ENCODE data around the gene PAX5. TPM values are rescaled to one million over a fixed set of nuclear protein-coding genes. Genes with fewer than 3 reads are reported as not detected.

PAX5 gene
- polyA plus RNA-seq, 2 of the 4 experiments (the other 2 are of a cell fraction), result not detected

DNA sequence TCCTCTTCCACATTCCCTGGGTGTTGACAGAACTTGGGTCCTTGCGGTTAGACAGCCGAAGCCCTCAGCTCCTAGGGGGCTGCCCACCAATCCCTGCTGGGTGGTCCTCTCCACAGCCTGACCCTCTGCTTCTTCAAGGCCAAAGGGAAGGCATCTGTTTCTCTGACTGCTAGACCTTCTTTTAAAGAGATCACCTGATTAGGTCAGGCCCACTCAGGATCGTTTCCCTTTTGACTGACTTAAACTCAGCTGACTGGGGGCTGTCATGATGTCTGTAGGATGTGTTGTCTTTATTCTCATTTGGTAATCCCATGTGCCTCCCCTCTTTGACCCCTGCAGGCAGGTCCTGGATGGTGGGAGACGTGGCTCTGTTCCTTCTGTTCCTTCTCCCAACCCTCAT lies 207.5 kb downstream of the PAX5 start:
- WGBS (ENCODE audit: missing lambda C conversion rate), result 60% methylated on average over 4 of the region's 4 CpGs
- H3K4me3 ChIP-seq, result no peak overlapping the region
- no peak for FAIRE-seq
- DNase-seq (ENCODE audit: low read depth in 1 of 2, low spot score in 1 of 2), result no peak
- no peak for ATAC-seq
- H3K4me2 ChIP-seq, result no peak overlapping the region
- TF ChIP-seq GATA3 (IDR thresholded peaks at IDR 0.05; ENCODE audit: borderline replicate concordance) (no peak), RCOR1 (IDR thresholded peaks at IDR 0.05; ENCODE audit: low read depth, low read length) (no peak), HEYL (CRISPR knock-in tag; IDR thresholded peaks at IDR 0.05) (no peak)
- TF ChIP-seq, protein P1, sequence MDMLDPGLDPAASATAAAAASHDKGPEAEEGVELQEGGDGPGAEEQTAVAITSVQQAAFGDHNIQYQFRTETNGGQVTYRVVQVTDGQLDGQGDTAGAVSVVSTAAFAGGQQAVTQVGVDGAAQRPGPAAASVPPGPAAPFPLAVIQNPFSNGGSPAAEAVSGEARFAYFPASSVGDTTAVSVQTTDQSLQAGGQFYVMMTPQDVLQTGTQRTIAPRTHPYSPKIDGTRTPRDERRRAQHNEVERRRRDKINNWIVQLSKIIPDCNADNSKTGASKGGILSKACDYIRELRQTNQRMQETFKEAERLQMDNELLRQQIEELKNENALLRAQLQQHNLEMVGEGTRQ (IDR thresholded peaks at IDR 0.05), result no peak
- TF ChIP-seq, protein P2, sequence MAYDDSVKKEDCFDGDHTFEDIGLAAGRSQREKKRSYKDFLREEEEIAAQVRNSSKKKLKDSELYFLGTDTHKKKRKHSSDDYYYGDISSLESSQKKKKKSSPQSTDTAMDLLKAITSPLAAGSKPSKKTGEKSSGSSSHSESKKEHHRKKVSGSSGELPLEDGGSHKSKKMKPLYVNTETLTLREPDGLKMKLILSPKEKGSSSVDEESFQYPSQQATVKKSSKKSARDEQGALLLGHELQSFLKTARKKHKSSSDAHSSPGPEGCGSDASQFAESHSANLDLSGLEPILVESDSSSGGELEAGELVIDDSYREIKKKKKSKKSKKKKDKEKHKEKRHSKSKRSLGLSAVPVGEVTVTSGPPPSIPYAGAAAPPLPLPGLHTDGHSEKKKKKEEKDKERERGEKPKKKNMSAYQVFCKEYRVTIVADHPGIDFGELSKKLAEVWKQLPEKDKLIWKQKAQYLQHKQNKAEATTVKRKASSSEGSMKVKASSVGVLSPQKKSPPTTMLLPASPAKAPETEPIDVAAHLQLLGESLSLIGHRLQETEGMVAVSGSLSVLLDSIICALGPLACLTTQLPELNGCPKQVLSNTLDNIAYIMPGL (CRISPR knock-in tag; IDR thresholded peaks at IDR 0.05; ENCODE audit: borderline replicate concordance), result no peak
- H3K27ac ChIP-seq, result no peak overlapping the region
- H3K4me1 ChIP-seq, result no peaks in the 10 kb centered on the region
- no peaks in the 10 kb centered on the region for H3K9me3 ChIP-seq
- POLR2A ChIA-PET, result no interaction called here
- CTCF ChIA-PET, result interaction anchor here (0.8 to 1.5 kb wide), 2 partner anchors 25 to 27 kb away, joined by 3 read pairs; no protein-coding TSS in a partner anchor

DNA sequence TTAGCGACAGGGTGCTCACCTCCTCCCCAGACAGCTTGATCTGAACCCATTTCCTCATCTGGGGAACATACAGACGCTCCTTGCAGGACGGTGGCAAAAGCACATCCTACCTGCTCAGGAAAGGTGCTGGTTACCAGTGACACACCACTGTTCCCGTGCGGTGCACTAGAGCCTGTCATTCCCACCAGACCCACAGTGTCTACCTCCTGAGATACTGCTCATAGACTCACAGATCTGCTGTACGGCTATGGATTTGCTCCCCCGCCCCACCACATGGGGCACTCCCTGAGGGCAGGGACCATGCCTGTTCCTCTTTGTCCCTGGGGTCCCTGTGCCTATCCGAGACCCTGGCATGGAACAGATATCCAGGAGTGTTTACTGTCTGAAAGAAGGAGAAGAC lies 208.9 kb downstream of the PAX5 start:
- ChIA-PET CTCF (interaction anchor here (1.6 to 1.8 kb wide), 2 partner anchors 10 to 25 kb away, joined by 3 to 4 read pairs; no protein-coding TSS in a partner anchor), POLR2A (no interaction called here)
- no peak overlapping the region for H3K4me3 ChIP-seq
- H3K9me3 ChIP-seq, result no peaks in the 10 kb centered on the region
- TF ChIP-seq, protein P3, sequence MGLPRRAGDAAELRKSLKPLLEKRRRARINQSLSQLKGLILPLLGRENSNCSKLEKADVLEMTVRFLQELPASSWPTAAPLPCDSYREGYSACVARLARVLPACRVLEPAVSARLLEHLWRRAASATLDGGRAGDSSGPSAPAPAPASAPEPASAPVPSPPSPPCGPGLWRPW (IDR thresholded peaks at IDR 0.05), result no peak
- TF ChIP-seq NFE2L2 (conservative IDR thresholded peaks at IDR 0.05; ENCODE audit: low read length) (no peak), HOXB5 (CRISPR knock-in tag; IDR thresholded peaks at IDR 0.05) (no peak), HEYL (CRISPR knock-in tag; IDR thresholded peaks at IDR 0.05) (no peak), ZFP36 (IDR thresholded peaks at IDR 0.05; ENCODE audit: borderline replicate concordance, partially characterized antibody) (no peak), FOSB (CRISPR knock-in tag; IDR thresholded peaks at IDR 0.05) (no peak), RARB (CRISPR knock-in tag; IDR thresholded peaks at IDR 0.05) (no peak), ZNF302 (CRISPR knock-in tag; IDR thresholded peaks at IDR 0.05) (no peak), EP300 (IDR thresholded peaks at IDR 0.05) (no peak), HDAC2 (IDR thresholded peaks at IDR 0.05) (no peak), ZSCAN20 (CRISPR knock-in tag; IDR thresholded peaks at IDR 0.05) (no peak), CHD2 (IDR thresholded peaks at IDR 0.05; ENCODE audit: low read length, partially characterized antibody) (no peak)
- TF ChIP-seq, protein P4, sequence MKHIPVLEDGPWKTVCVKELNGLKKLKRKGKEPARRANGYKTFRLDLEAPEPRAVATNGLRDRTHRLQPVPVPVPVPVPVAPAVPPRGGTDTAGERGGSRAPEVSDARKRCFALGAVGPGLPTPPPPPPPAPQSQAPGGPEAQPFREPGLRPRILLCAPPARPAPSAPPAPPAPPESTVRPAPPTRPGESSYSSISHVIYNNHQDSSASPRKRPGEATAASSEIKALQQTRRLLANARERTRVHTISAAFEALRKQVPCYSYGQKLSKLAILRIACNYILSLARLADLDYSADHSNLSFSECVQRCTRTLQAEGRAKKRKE (CRISPR knock-in tag; IDR thresholded peaks at IDR 0.05; ENCODE audit: low read depth), result no peak
- TF ChIP-seq, protein P1 (IDR thresholded peaks at IDR 0.05), result no peak
- no peak for DNase-seq (ENCODE audit: low read depth in 1 of 2, low spot score in 1 of 2)
- WGBS (ENCODE audit: missing lambda C conversion rate), result 67% methylated on average over 8 of the region's 8 CpGs
- no peaks in the 10 kb centered on the region for H3K4me1 ChIP-seq
- ATAC-seq, result peak in 1 of 2 experiments; percentile 28; a peak in 1 of 6 replicates
- H3K27ac ChIP-seq, result no peak overlapping the region
- H3K4me2 ChIP-seq, result no peak overlapping the region
- FAIRE-seq, result no peak

DNA sequence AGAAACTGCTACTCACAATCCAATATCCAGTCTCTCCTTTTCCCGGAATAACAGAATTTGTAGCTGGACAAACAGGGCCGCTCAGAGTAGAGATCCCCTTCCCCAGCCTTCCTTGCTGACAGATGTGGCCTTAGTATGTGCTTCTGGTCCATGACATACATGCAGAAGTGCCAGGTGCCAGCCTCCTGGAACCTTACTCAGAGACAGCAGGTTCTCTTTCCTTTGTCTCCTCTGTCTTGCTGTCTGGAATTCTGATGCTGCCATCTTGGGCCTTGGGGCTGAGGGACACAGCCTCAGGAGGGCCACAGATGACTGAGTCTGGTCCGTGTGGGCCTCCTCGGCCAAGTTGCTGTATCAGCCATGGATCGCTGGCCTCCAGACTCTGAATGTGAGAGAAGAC lies 210.1 kb downstream of the PAX5 start:
- Histone ChIP-seq H3K4me2 (no peak overlapping the region), H3K27ac (no peak overlapping the region), H3K9me3 (no peaks in the 10 kb centered on the region), H3K4me1 (no peaks in the 10 kb centered on the region), H3K4me3 (no peak overlapping the region)
- no peak for TF ChIP-seq TP53 (CRISPR knock-in tag; IDR thresholded peaks at IDR 0.05)
- no peak for TF ChIP-seq RFX5 (IDR thresholded peaks at IDR 0.05)
- TF ChIP-seq, protein P5, sequence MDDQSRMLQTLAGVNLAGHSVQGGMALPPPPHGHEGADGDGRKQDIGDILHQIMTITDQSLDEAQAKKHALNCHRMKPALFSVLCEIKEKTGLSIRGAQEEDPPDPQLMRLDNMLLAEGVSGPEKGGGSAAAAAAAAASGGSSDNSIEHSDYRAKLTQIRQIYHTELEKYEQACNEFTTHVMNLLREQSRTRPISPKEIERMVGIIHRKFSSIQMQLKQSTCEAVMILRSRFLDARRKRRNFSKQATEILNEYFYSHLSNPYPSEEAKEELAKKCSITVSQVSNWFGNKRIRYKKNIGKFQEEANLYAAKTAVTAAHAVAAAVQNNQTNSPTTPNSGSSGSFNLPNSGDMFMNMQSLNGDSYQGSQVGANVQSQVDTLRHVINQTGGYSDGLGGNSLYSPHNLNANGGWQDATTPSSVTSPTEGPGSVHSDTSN (IDR thresholded peaks at IDR 0.05), result no peak
- TF ChIP-seq EP300 (IDR thresholded peaks at IDR 0.05), result no peak
- TF ChIP-seq MAFK (IDR thresholded peaks at IDR 0.05; ENCODE audit: partially characterized antibody), result no peak
- no peak for TF ChIP-seq POLR2AphosphoS2 (conservative IDR thresholded peaks at IDR 0.05; ENCODE audit: low read length)
- TF ChIP-seq HOXA7 (CRISPR knock-in tag; IDR thresholded peaks at IDR 0.05), result no peak
- ChIA-PET CTCF (interaction anchor here (0.6 to 1.8 kb wide), 4 partner anchors 9 to 61 kb away, joined by 3 to 5 read pairs (median 4); no protein-coding TSS in a partner anchor), POLR2A (no interaction called here)
- ATAC-seq, result no peak
- no peak for DNase-seq (ENCODE audit: low read depth in 1 of 2, low spot score in 1 of 2)
- WGBS (ENCODE audit: missing lambda C conversion rate), result 55% methylated on average over 5 of the region's 5 CpGs
- no peak for FAIRE-seq

Measured in A549 (cell line).